ENCODE results near the gene INTS15. TPM values are rescaled to one million over a fixed set of nuclear protein-coding genes. Genes with fewer than 3 reads are reported as not detected.

INTS15 gene
- total and polyA plus RNA-seq, 10 of the 15 experiments (the other 5 are each of a cell fraction or from before 2014, with no cell fraction given), result 0.89 to 28.2 (median 16.8) TPM

DNA sequence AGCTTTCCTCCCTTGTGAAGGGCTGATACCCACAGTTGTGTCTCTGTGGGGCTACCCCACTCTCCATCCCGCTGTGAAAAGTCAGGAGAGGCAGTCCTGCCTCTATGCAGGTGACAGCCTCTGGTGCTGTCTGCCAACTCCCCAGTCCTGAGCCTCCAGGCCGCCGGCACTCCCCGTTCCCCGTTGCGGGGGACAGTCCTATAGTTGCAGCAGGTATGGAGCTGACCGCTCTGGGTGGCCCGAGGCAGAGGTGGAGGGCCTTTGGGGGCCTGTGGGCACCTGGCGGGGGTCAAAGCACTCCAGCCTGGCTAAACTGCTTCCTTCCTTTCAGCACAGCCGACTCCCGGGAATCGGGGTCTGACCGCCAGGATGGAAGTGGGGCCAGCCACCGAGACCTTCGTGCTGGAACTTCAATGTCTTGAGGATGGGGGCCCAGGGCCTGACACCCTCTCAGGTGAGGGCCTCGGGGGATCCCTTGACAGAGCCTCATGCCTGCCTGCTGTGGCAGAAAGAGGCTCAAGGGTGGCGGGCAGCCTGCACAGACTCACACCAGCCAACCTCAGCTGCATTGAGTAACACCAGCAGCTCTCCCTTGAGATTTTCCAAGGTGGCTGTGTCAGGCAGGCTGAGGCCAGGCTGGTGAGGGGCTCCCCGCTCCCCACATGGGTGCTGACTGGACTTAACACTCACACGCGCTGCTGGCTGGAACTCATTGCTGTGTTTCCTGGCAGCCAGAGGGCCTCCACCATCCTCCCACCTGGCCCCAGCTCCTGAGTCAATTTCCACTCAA is 27.2 kb downstream of the INTS15 start (continued):
- TF ChIP-seq, protein P1, sequence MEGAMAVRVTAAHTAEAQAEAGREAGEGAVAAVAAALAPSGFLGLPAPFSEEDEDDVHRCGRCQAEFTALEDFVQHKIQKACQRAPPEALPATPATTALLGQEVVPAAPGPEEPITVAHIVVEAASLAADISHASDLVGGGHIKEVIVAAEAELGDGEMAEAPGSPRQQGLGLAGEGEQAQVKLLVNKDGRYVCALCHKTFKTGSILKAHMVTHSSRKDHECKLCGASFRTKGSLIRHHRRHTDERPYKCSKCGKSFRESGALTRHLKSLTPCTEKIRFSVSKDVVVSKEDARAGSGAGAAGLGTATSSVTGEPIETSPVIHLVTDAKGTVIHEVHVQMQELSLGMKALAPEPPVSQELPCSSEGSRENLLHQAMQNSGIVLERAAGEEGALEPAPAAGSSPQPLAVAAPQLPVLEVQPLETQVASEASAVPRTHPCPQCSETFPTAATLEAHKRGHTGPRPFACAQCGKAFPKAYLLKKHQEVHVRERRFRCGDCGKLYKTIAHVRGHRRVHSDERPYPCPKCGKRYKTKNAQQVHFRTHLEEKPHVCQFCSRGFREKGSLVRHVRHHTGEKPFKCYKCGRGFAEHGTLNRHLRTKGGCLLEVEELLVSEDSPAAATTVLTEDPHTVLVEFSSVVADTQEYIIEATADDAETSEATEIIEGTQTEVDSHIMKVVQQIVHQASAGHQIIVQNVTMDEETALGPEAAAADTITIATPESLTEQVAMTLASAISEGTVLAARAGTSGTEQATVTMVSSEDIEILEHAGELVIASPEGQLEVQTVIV (IDR thresholded peaks at IDR 0.05; ENCODE audit: borderline replicate concordance, partially characterized antibody), result no peak
- TF ChIP-seq KAT2A (conservative IDR thresholded peaks at IDR 0.05; ENCODE audit: control insufficient read depth, low read depth, low read length) (no peak), PAX5 (IDR thresholded peaks at IDR 0.05; ENCODE audit: borderline replicate concordance, low read depth, low read length) (no peak), YBX1 (IDR thresholded peaks at IDR 0.05) (no peak)
- TF ChIP-seq, protein P2, sequence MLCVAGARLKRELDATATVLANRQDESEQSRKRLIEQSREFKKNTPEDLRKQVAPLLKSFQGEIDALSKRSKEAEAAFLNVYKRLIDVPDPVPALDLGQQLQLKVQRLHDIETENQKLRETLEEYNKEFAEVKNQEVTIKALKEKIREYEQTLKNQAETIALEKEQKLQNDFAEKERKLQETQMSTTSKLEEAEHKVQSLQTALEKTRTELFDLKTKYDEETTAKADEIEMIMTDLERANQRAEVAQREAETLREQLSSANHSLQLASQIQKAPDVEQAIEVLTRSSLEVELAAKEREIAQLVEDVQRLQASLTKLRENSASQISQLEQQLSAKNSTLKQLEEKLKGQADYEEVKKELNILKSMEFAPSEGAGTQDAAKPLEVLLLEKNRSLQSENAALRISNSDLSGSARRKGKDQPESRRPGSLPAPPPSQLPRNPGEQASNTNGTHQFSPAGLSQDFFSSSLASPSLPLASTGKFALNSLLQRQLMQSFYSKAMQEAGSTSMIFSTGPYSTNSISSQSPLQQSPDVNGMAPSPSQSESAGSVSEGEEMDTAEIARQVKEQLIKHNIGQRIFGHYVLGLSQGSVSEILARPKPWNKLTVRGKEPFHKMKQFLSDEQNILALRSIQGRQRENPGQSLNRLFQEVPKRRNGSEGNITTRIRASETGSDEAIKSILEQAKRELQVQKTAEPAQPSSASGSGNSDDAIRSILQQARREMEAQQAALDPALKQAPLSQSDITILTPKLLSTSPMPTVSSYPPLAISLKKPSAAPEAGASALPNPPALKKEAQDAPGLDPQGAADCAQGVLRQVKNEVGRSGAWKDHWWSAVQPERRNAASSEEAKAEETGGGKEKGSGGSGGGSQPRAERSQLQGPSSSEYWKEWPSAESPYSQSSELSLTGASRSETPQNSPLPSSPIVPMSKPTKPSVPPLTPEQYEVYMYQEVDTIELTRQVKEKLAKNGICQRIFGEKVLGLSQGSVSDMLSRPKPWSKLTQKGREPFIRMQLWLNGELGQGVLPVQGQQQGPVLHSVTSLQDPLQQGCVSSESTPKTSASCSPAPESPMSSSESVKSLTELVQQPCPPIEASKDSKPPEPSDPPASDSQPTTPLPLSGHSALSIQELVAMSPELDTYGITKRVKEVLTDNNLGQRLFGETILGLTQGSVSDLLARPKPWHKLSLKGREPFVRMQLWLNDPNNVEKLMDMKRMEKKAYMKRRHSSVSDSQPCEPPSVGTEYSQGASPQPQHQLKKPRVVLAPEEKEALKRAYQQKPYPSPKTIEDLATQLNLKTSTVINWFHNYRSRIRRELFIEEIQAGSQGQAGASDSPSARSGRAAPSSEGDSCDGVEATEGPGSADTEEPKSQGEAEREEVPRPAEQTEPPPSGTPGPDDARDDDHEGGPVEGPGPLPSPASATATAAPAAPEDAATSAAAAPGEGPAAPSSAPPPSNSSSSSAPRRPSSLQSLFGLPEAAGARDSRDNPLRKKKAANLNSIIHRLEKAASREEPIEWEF (IDR thresholded peaks at IDR 0.05; ENCODE audit: insufficient replicate concordance, low read depth, low read length), result no peak
